HG03280 (cell line): Measurements from ENCODE around the gene H2AZ2.
"Not testable (repeated sequence)": the region's sequence is repeated elsewhere in the genome, so short reads cannot be mapped to it uniquely, and the experiment has no call there.

ENCODE experiments used
- ATAC-seq: cut with Tn5 transposase; IDR thresholded peaks from one replicate; pipeline ENCODE4 v1.9.1; 2021; ENCODE audit warnings: mild to moderate bottlenecking, moderate library complexity; ENCODE audit not compliant: unreplicated experiment

The H2AZ2 gene

GRCh38 chr7:44871918-44872317, 24.0 kb upstream of the H2AZ2 start:
- not testable (repeated sequence) for ATAC-seq

GRCh38 chr7:44870780-44871179, 22.9 kb upstream of the H2AZ2 start:
- not testable (repeated sequence) for ATAC-seq

- not testable (repeated sequence) for ATAC-seq
These were observed 22.4 kb upstream of the H2AZ2 start for GRCh38 chr7:44870336-44870735.

GRCh38 chr7:44867073-44867995, 19.4 kb upstream of the H2AZ2 start:
- no peak for ATAC-seq

DNA sequence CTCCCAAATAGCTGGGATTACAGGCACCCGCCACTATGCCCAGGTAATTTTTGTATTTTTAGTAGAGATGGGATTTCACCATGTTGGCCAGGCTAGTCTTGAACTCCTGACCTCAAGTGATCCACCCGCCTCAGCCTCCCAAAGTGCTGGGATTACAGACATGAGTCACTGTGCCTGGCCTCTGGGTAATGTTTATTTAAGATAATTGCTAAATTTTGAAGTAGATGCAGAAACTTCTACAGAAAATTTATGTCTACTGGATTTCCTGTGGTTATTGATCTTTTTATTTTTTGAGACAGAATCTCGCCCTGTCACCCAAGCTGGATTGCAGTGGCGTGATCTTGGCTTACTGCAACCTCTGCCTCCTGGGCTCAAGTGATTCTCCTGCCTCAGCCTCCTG, 14.1 kb upstream of the H2AZ2 start:
- not testable (repeated sequence) for ATAC-seq

- ATAC-seq = no peak
These were observed 10.3 kb upstream of the H2AZ2 start for GRCh38 chr7:44858161-44858560.

DNA sequence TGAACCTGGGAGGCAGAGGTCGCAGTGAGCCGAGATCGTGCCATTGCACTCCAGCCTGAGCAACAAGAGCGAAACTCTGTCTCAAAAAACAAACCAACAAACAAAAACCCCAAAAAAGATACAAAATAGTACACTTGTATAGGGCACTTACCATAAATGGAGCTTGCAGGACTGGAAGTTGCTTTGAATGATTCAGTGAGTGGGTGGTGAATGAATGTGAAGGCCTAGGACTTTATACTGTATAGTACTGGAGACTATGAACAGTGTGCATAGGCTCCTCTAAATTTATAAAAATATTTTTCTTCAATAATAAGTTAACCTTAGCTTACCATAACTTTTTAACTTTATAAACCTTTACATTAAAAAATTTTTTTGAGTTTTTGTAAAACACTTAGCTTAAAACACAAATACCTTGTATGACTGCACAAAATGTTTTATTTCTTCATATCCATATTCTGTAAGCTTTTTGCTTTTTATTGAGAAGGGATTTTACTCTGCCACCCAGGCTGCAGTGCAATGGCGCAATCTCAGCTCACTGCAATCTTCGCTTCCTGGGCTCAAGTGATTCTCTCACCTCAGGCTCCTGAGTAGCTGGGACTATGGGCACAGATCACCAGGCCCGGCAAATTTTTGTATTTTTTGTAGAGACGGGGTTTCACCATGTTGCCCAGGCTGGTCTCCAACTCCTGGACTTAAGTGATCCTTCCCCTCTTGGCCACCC, 6.9 kb upstream of the H2AZ2 start:
- ATAC-seq = no peak

DNA sequence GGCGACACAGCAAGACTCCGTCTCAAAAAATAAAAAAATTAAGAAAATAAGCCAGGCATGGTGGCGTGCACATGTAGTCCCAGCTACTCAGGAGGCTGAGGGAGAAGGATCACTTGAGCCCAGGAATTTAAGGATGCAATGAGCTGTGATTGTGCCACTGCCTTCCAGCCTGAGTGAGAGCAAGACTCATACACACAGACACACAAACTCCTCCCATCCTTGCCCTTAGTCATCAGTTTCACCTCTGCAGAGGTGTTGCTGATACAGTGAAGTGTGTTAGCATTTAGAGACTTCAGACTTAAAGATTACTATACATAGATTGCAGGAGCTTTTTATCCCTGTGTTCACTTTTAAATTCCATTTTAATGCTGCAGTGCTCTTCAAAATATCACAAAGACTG, 5.5 kb upstream of the H2AZ2 start:
- no peak for ATAC-seq

GRCh38 chr7:44852590-44852989, 4.7 kb upstream of the H2AZ2 start:
- no peak for ATAC-seq

DNA sequence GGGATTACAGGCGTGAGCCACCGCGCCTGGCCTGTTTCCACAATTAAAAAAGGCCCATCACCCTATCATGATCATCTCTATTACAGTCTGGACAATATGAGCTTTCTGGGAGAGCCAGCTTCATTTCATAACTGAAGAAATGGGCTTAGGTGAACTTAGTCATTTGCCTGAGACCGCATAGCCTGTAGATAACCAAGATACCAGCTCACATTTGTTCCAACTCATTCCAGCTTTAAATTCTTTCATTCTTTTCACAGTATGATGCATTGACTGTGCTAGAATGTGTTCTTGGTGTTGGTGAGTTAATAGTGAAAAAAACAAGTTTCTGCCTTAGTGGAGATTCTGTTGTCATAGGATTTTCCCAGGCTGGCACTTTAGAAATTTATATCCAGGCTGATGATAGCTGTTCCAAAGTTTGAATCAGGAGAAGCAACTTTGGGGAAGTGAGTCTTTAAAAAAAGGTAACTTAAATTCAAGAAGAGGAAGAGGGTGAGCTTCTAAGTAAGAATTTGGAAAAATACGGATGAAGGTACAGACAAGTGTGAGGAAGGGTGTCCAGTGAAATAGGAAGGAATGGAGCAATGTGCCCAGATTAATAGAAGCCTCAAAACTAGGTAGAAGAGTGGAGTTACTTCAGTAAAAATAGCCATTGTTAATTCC, 2.1 kb upstream of the H2AZ2 start:
- ATAC-seq = no peak

DNA sequence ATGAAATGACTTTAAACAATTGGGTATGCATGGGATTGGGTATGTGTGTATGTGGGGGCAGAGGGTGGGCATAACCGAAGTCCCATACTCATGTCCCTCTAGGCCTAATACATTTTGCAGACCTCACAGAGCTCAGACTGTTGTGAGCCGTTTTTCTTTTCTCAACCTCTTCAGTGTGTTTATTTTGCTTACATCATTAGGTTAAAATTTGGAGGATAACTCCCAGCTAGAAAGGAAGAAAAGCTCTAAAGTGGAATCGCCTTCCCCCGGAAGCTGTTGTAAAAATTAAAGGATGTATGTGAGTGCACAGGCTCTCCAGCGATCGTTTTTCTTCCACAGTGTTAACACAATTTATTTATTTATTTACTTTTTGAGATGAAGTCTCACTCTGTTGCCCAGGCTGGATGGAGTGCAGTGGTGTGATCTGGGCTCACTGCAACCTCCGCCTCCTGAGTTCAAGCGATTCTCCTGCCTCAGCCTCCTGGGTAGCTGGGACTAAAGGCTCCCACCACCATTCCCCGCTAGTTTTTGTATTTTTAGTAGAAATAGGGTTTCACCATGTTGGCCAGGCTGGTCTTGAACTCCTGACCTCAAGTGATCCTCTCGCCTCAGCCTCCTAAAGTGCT, 1.5 kb upstream of the H2AZ2 start:
- no peak for ATAC-seq

- peak; percentile 65 for ATAC-seq
These were observed 373 bp downstream of the H2AZ2 start for GRCh38 chr7:44847509-44847919.

- ATAC-seq = no peak
These were observed 925 bp downstream of the H2AZ2 start for GRCh38 chr7:44846816-44847508.

DNA sequence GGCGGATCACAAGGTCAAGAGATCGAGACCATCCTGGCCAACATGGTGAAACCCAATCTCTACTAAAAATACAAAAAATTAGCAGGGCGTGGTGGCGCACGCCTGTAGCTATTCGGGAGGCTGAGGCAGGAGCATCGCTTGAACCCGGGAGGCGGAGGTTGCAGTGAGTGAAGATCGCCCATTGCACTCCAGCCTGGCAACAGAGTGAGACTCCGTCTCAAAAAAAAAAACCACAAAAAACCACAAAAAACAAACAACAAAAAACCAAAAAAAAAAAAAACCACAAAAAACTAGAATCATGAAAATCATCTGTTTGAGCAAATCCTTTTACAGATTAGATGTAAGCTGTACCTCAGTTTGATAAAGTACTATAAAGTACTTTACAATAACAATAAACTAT, 1.5 kb downstream of the H2AZ2 start:
- ATAC-seq = not testable (repeated sequence)

DNA sequence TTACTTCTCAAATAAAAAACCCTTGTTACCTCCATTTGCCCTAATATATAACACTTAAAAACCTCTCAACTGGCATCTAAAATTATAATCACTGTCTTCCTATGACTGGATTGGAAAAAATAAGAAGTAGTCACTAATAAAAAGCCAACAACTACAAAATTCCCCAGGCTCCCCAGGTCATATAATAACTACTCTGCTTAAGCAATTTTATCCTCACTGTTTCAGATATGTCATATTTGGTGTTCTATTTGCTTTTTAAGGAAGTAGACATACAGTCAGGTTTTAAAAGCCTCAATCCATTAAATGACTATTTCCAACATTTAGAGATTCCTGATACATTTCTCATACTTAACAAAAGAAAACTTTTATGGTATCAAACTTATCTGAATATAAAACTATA, 2.4 kb downstream of the H2AZ2 start:
- ATAC-seq = no peak

DNA sequence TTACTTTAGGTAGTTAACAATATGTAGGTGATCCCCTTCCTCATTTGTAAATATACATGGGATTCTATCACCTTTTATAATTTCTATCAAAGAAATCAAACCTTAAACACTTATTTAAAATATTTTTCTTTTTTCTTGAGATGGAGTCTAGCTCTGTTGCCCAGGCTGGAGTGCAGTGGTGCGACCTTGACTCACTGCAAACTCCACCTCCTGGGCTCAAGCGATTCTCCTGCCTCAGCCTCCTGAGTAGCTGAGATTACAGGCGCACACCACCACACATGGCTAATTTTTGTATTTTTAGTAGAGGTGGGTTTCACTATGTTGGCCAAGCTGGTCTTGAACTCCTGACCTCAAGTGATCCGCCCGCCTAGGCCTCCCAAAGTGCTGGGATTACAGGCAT, 4.4 kb downstream of the H2AZ2 start:
- not testable (repeated sequence) for ATAC-seq

- ATAC-seq = not testable (repeated sequence)
These were observed 5.2 kb downstream of the H2AZ2 start for GRCh38 chr7:44842675-44843074.

DNA sequence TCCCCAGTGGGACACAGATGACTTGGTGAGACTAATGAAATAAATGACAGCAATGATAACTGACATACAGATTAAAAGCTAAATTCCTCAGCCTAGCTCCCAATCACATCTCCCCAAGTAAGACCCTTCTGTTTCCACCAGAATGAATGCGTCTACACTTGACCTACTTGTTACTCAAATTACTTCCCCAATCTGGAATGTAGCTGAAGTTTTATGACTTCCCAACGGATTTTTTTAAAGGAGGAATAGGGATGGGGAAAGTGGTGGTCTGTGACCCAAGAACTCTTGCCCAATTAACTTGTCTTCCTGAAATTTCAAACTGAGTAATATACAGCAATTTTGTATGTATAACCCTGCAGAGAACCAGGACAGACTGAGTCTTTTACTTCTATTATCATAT, 9.1 kb downstream of the H2AZ2 start:
- ATAC-seq = no peak

GRCh38 chr7:44827567-44827966, 20.3 kb downstream of the H2AZ2 start:
- no peak for ATAC-seq

- ATAC-seq = no peak
These were observed 22.9 kb downstream of the H2AZ2 start for GRCh38 chr7:44824894-44825526.
